Measurements from ENCODE around the gene TRIM26. TPM values are rescaled to one million over a fixed set of nuclear protein-coding genes. Genes with fewer than 3 reads are reported as not detected.

TRIM26 gene
- total RNA-seq (2022; extraction: Qiagen RNA extraction), result 25.6 to 28.4 TPM (median 25.9 TPM) in 5 replicates

GRCh38 chr6:30212865-30213666 lies at the start of gene TRIM26:
TRIM26 (minus strand) TSS chr6:30213406; CDS start chr6:30199103, 14,303 bp downstream.

GRCh38 chr6:30163090-30163917 lies 49.9 kb downstream of the TRIM26 start, which contains the start of gene TRIM15:
TRIM15 (plus strand) TSS chr6:30163546; CDS start chr6:30163685, 139 bp downstream.

DNA sequence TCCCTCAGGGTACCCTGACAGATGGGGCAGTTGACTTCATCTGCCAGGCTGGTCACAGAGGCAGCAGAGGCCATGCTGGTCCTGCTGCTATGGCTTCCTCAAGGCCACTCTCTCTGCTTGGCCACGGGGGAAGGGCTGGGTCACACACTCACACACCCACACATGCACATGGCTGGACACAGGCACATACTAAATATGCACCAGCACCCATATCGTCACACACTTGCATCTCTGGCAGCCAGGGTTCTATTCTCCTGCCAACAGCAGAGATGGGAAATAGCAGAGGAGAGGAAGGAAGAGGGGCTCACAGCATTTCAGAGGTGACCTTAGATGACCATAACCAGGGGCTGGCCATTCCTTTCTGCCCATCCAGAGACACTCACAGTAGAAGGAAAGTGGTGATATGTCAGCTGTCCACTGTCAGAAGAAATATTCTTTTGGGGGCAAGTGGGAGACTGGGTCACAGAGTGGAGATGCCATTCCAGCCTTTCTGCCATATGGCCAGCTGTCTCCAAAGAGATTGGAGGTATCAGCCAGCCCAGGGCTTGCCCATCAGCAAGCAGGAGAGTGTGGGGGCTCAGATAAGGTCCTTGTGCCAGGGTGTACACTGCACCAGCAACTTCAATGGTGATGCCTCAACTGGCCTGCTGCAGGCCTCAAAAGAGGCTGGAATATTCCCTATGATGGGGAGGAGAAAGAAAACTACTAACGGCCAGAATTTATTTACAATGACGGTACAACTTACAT lies 52.2 kb downstream of the TRIM26 start, which contains the start of gene TRIM10:
Gene TRIM10 (minus strand): TSS at position 427 of the 747 bp plus-strand sequence. CDS start 353 bp downstream, at position 74.

DNA sequence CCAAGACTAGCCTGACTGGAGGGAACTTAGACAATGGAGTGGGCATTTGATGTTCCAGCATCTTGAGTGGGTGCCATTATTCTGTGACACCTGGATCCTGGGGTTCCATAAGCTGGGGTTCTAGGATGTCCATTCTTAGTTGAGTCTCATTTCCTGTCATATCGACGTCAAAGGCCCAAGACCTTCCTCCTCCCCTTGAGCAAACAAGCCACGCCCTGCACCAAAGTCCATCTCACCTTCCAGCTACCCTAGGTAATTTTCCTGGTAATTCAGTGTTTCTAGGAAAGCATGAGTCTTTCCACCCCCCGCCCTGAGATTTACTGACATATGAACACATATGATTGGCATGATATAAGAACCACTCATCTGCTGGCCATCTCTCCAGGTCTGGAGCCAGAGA lies 77.4 kb downstream of the TRIM26 start, which contains the start of gene TRIM40:
Gene TRIM40 (plus strand): TSS at position 384 of the 400 bp plus-strand sequence. CDS start 897 bp downstream, outside the sequence.

Other genes with a start within 250 kb of the TRIM26 start
- gene POLR1H, start 152.1 kb downstream of the TRIM26 start, total RNA-seq (2022; extraction: Qiagen RNA extraction), result 26.5 to 37.6 TPM (median 32.0 TPM) in 5 replicates
- 38.3 to 40.0 TPM (median 39.7 TPM) in 5 replicates for gene PPP1R11, start 146.2 kb downstream of the TRIM26 start, total RNA-seq (2022; extraction: Qiagen RNA extraction)
- 0.03 to 0.06 TPM (median 0.05 TPM) in 4 of 5 replicates, not detected in the other for gene RNF39, start 137.6 kb downstream of the TRIM26 start, total RNA-seq (2022; extraction: Qiagen RNA extraction)
- 0.58 to 0.82 TPM (median 0.72 TPM) in 5 replicates for gene TRIM31, start 100.3 kb downstream of the TRIM26 start, total RNA-seq (2022; extraction: Qiagen RNA extraction)
- gene TRIM40, start 77.3 kb downstream of the TRIM26 start, total RNA-seq (2022; extraction: Qiagen RNA extraction), result not detected in 5 replicates
- gene TRIM10, start 52.2 kb downstream of the TRIM26 start, total RNA-seq (2022; extraction: Qiagen RNA extraction), result 0.01 TPM in 1 of 5 replicates, not detected in the others
- 0.03 to 0.24 TPM in 2 of 5 replicates, not detected in the others for gene TRIM15, start 49.9 kb downstream of the TRIM26 start, total RNA-seq (2022; extraction: Qiagen RNA extraction)
- 6.3 to 8.6 TPM (median 6.9 TPM) in 5 replicates for gene TRIM39, start 113.5 kb upstream of the TRIM26 start, total RNA-seq (2022; extraction: Qiagen RNA extraction)
- 52.8 to 77.3 TPM (median 67.2 TPM) in 5 replicates for gene RPP21, start 131.8 kb upstream of the TRIM26 start, total RNA-seq (2022; extraction: Qiagen RNA extraction)

Data from A549 treated with AZD2906 at 1 μM for 4 hours (cell line).